DOHH2 (cell line): ENCODE data around the gene SMC4.
A peak's percentile ranks its signal among the peaks of the same experiment; 100 is the strongest.

Experiments used
- H3F3A ChIP-seq: fragments of 200-600 bp; sonication (generic), shearing (Covaris generic); 2 replicates; pipeline ENCODE4 v1.6.0; 2016; ENCODE audit warnings: antibody characterized with exemption, mild to moderate bottlenecking; ENCODE audit not compliant: control insufficient read depth, insufficient read depth
- H3K27ac ChIP-seq: fragments of 200-600 bp; sonication (generic); 2 replicates; pipeline ENCODE4 v1.5.1; 2014; ENCODE audit warnings: low read depth, mild to moderate bottlenecking, low read length, moderate library complexity
- H3K27me3 ChIP-seq: fragments of 200-600 bp; sonication (generic); 2 replicates; pipeline ENCODE4 v1.6.1; 2014; ENCODE audit warnings: mild to moderate bottlenecking, low read length, mixed read lengths; ENCODE audit not compliant: control insufficient read depth
- H3K36me3 ChIP-seq: fragments of 200-600 bp; sonication (generic); 2 replicates; pipeline ENCODE4 v1.6.1; 2014; ENCODE audit warnings: mild to moderate bottlenecking, low read length, moderate library complexity, mixed read lengths; ENCODE audit not compliant: control insufficient read depth
- H3K4me1 ChIP-seq: fragments of 200-600 bp; sonication (generic); 2 replicates; pipeline ENCODE4 v1.6.1; 2014; ENCODE audit warnings: mild to moderate bottlenecking, low read length, mixed read lengths; ENCODE audit not compliant: control insufficient read depth
- H3K4me2 ChIP-seq: fragments of 200-600 bp; sonication (generic); 2 replicates; pipeline ENCODE4 v1.6.0; 2014; ENCODE audit warnings: mild to moderate bottlenecking, low read length, moderate library complexity
- H3K4me3 ChIP-seq: fragments of 200-600 bp; sonication (generic); 2 replicates; pipeline ENCODE4 v1.5.1; 2014; ENCODE audit warnings: mild to moderate bottlenecking, low read length, mixed read lengths
- H3K79me2 ChIP-seq: fragments of 200-600 bp; sonication (generic); 2 replicates; pipeline ENCODE4 v1.6.1; 2014; ENCODE audit warnings: mild to moderate bottlenecking, low read length, mixed read lengths; ENCODE audit not compliant: control insufficient read depth
- H3K9me2 ChIP-seq: fragments of 200-600 bp; sonication (generic); replicated peaks from 2 replicates; pipeline ENCODE4 v1.6.1; 2014; ENCODE audit warnings: mild to moderate bottlenecking, low read length, mixed read lengths; ENCODE audit not compliant: control insufficient read depth
- H3K9me3 ChIP-seq: fragments of 200-600 bp; sonication (generic); 2 replicates; pipeline ENCODE4 v1.6.1; 2014; ENCODE audit warnings: antibody characterized with exemption, low read length, mixed read lengths; ENCODE audit not compliant: control insufficient read depth, insufficient read depth
- H4K20me1 ChIP-seq: fragments of 200-600 bp; sonication (generic); 2 replicates; pipeline ENCODE4 v1.6.0; 2014; ENCODE audit warnings: low read depth, mild to moderate bottlenecking, antibody characterized with exemption, low read length, moderate library complexity; ENCODE audit not compliant: control insufficient read depth, insufficient read depth
- EZH2phosphoT487 ChIP-seq: fragments of 200-600 bp; sonication (generic); IDR thresholded peaks from 2 replicates; pipeline ENCODE4 v1.6.1; 2017; ENCODE audit warnings: borderline replicate concordance, mild to moderate bottlenecking, antibody characterized with exemption, low read length, moderate library complexity, mixed read lengths
- TF ChIP-seq, protein P1 (sequence below): fragments of 200-600 bp; sonication (generic); IDR thresholded peaks from one replicate; pipeline ENCODE4 v1.5.1; 2014; ENCODE audit warnings: antibody characterized with exemption, mild to moderate bottlenecking, low read depth, low read length; ENCODE audit not compliant: poor library complexity, severe bottlenecking

Gene SMC4

GRCh38 chr3:160446522-160447056, 47.1 kb downstream of the SMC4 start:
- TF ChIP-seq, protein P1, sequence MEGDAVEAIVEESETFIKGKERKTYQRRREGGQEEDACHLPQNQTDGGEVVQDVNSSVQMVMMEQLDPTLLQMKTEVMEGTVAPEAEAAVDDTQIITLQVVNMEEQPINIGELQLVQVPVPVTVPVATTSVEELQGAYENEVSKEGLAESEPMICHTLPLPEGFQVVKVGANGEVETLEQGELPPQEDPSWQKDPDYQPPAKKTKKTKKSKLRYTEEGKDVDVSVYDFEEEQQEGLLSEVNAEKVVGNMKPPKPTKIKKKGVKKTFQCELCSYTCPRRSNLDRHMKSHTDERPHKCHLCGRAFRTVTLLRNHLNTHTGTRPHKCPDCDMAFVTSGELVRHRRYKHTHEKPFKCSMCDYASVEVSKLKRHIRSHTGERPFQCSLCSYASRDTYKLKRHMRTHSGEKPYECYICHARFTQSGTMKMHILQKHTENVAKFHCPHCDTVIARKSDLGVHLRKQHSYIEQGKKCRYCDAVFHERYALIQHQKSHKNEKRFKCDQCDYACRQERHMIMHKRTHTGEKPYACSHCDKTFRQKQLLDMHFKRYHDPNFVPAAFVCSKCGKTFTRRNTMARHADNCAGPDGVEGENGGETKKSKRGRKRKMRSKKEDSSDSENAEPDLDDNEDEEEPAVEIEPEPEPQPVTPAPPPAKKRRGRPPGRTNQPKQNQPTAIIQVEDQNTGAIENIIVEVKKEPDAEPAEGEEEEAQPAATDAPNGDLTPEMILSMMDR: no peak
- TF ChIP-seq EZH2phosphoT487: no peak
- peaks cover 69% of the 10 kb centered on the region for H3K4me1 ChIP-seq
- peak overlapping the region; percentile 75 for H3K4me2 ChIP-seq
- H3F3A ChIP-seq: peaks cover 24% of the 10 kb centered on the region
- peaks cover 85% of the 10 kb centered on the region for H3K36me3 ChIP-seq
- H4K20me1 ChIP-seq: no peaks in the 10 kb centered on the region; the same call in 1 of the 2 replicates
- H3K27me3 ChIP-seq: no peaks in the 10 kb centered on the region
- H3K9me2 ChIP-seq: no peaks in the 10 kb centered on the region
- peaks cover 88% of the 10 kb centered on the region for H3K79me2 ChIP-seq
- H3K9me3 ChIP-seq: no peaks in the 10 kb centered on the region
- H3K27ac ChIP-seq: no peak overlapping the region
- peak overlapping the region; percentile 96 for H3K4me3 ChIP-seq

DNA sequence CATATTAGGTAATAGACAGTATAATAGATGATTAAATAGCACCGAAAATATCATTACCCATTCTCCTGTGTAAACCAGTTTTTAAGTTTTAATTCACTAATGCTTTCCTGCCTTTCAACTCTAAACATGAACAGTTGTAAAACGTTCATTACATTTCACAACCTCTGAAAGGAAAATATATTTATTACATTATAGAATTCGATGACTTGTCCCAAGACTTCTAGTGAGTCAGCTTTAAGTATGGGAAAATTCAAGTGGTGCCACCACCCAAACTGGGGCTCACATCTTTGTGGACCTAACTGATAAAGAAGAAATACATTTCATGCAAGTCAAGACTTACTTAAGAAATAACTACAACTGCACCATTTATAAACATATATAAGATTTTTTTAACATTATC, 48.1 kb downstream of the SMC4 start:
- peaks cover 78% of the 10 kb centered on the region for H3K79me2 ChIP-seq
- H3K36me3 ChIP-seq: peaks cover 75% of the 10 kb centered on the region
- no peaks in the 10 kb centered on the region for H3K27me3 ChIP-seq
- peaks cover 68% of the 10 kb centered on the region for H3K4me1 ChIP-seq
- no peaks in the 10 kb centered on the region for H3K9me2 ChIP-seq
- H3K9me3 ChIP-seq: no peaks in the 10 kb centered on the region
- H3K4me3 ChIP-seq: peak overlapping the region; percentile 96
- H4K20me1 ChIP-seq: no peaks in the 10 kb centered on the region; the same call in 1 of the 2 replicates
- H3K27ac ChIP-seq: peak overlapping the region; percentile 92; the same call in 1 of the 2 replicates
- H3K4me2 ChIP-seq: peak overlapping the region; percentile 75
- TF ChIP-seq, protein P1: no peak
- TF ChIP-seq EZH2phosphoT487: no peak
- peaks cover 17% of the 10 kb centered on the region for H3F3A ChIP-seq

DNA sequence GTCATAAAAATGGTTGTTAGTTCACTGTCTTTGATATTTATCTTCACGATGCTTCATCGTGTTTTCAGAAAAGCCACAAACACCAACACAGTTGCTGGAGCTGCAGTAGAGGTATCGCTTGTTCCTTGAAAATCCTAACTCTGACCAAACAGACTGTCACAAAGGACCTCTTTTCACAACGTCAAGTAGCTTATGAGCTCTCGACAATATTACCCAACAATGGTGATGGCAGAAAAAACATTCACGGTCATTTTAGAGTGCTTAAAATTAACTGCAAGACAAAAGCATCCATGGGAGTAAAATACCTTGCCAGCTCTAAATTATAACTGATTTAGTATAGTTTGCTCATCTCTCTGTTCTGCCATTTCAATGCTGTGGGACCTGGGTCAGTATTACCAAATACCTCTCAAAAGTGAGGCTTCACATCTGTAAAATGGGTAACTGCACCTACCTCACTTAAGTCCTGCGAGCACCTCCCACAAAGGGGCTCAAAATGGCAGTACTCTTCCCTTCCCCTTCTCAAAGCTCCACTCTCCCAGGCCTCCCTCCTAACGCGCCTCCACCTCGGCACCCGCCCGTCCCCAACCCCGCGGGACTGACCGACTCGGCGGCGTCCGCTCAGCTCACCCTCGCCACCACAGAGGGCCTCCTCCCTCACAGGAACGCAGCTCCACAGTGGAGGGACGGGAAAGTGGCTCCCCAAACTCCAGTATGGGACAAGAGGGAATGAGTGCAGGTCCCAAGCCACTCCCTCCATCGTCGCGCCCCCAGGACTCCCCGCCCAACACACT, 49.6 kb downstream of the SMC4 start:
- H3K4me3 ChIP-seq: peak overlapping the region; percentile 96

More for the DNA sequence above, 49.6 kb downstream of the SMC4 start:
- H3K27ac ChIP-seq: peak overlapping the region; percentile 92
- H3K27me3 ChIP-seq: no peaks in the 10 kb centered on the region
- H3F3A ChIP-seq: peaks cover 7% of the 10 kb centered on the region
- peak overlapping the region; percentile 75 for H3K4me2 ChIP-seq
- H3K79me2 ChIP-seq: peaks cover 63% of the 10 kb centered on the region
- H3K9me2 ChIP-seq: no peaks in the 10 kb centered on the region
- no peaks in the 10 kb centered on the region for H3K9me3 ChIP-seq
- H3K4me1 ChIP-seq: peaks cover 56% of the 10 kb centered on the region
- peaks cover 60% of the 10 kb centered on the region for H3K36me3 ChIP-seq
- no peaks in the 10 kb centered on the region; the same call in 1 of the 2 replicates for H4K20me1 ChIP-seq
- TF ChIP-seq, protein P1: no peak
- TF ChIP-seq EZH2phosphoT487: no peak
